K562 (cell line): ENCODE measurements around the gene ARRB2. TPM values are rescaled to one million over a fixed set of nuclear protein-coding genes. Genes with fewer than 3 reads are reported as not detected.
A peak's percentile ranks its signal among the peaks of the same experiment; 100 is the strongest.

Source experiments
- ATAC-seq: fragments of 200-7000 bp; cut with Tn5 transposase; 3 replicates; pipeline ENCODE4 v1.9.1; 2020; ENCODE audit warnings: moderate library complexity
- BruUV-seq: library from RNA; stranded (reverse); fragments of 400-500 nt; replicated peaks from 2 replicates; lab custom pipeline; 2021; lab: Mats Ljungman, UMichigan
- CTCF ChIA-PET: fragments of 300-600 bp; formaldehyde crosslinking; extraction: SDS; loops from one replicate; lab custom pipeline; 2021; ENCODE audit warnings: low intra/inter-chr PET ratio; lab: Yijun Ruan, JAX
- POLR2A ChIA-PET: fragments of 300-600, 350-650 bp; sonication (Branson Sonifier 250); formaldehyde crosslinking; extraction: SDS; loops from one replicate; lab custom pipeline; 2021; ENCODE audit warnings: antibody characterized with exemption, inconsistent platforms; lab: Yijun Ruan, JAX
- DNase-seq, 4 experiments: peaks; one replicate each; pipeline versions ENCODE4 v3.0.0 to v3.0.0-alpha.2; 2011 to 2018; ENCODE audit warnings: low spot score in 3 of 4, mixed read lengths in 3 of 4; ENCODE audit errors: extremely low read depth in 1 of 4
- FAIRE-seq: peaks from 2 replicates; lab custom pipeline; 2011; peaks lifted over from hg19 to GRCh38; lab: Jason Lieb, UNC
- H2AFZ ChIP-seq: 2 replicates; pipeline ENCODE4 v1.6.0; 2011; ENCODE audit warnings: low read depth, low read length, control low read depth, inconsistent platforms
- H3K27ac ChIP-seq: fragments of 200-600 bp; 3 replicates; pipeline ENCODE4 v1.8.0; 2011; ENCODE audit warnings: low read depth, mild to moderate bottlenecking, control low read depth, inconsistent platforms, low read length, moderate library complexity, mixed read lengths; ENCODE audit errors: extremely low read depth
- H3K27me3 ChIP-seq, 2 experiments: fragments of 300-600 bp in 1 of 2; 2 replicates in 1 of 2; 3 replicates in 1 of 2; pipeline versions ENCODE4 v1.6.0 to v1.8.0; 2011; ENCODE audit warnings: inconsistent platforms in 2 of 2, low read length in 2 of 2, mild to moderate bottlenecking in 1 of 2, mixed read lengths in 1 of 2, moderate library complexity in 1 of 2; ENCODE audit not compliant: control insufficient read depth in 2 of 2, insufficient read depth in 2 of 2
- H3K36me3 ChIP-seq: fragments of 300-600 bp; 3 replicates; pipeline ENCODE4 v1.8.0; 2011; ENCODE audit warnings: mild to moderate bottlenecking, low read length, inconsistent platforms; ENCODE audit not compliant: control insufficient read depth, insufficient read depth
- H3K4me1 ChIP-seq, 2 experiments: fragments of 200-600 bp in 1 of 2; replicated peaks in 1 of 2; 2 replicates in 1 of 2; 3 replicates in 1 of 2; pipeline versions ENCODE4 v1.5.1 to v1.8.0; 2011; ENCODE audit warnings: inconsistent platforms in 2 of 2, low read length in 2 of 2, mild to moderate bottlenecking in 1 of 2, mixed read lengths in 1 of 2, moderate library complexity in 1 of 2; ENCODE audit not compliant: control insufficient read depth in 2 of 2, insufficient read depth in 2 of 2
- H3K4me2 ChIP-seq: 2 replicates; pipeline ENCODE4 v1.6.1; 2011; ENCODE audit warnings: low read length, control low read depth, inconsistent platforms, mixed read lengths; ENCODE audit not compliant: insufficient read depth
- H3K4me3 ChIP-seq: fragments of 200-600 bp; sonication (generic), shearing (Covaris generic); 2 replicates; pipeline ENCODE4 v1.5.1; 2016; ENCODE audit warnings: control low read depth, inconsistent platforms
- H3K79me2 ChIP-seq: fragments of 200-600 bp; 3 replicates; pipeline ENCODE4 v1.8.0; 2011; ENCODE audit warnings: low read length, inconsistent platforms; ENCODE audit not compliant: control insufficient read depth, insufficient read depth
- H3K9ac ChIP-seq, 2 experiments: 2 replicates each; pipeline versions ENCODE4 v1.6.0 to v1.6.1; 2011; ENCODE audit warnings: low read depth in 2 of 2, low read length in 2 of 2, control low read depth in 1 of 2, inconsistent platforms in 1 of 2, mild to moderate bottlenecking in 1 of 2, mixed read lengths in 1 of 2; ENCODE audit not compliant: insufficient read depth in 1 of 2
- H3K9me1 ChIP-seq: one replicate; pipeline ENCODE4 v1.6.0; 2011; ENCODE audit warnings: inconsistent platforms, mild to moderate bottlenecking, low read length, moderate library complexity; ENCODE audit not compliant: control insufficient read depth, insufficient read depth
- H3K9me3 ChIP-seq: replicated peaks from 2 replicates; pipeline ENCODE4 v1.5.1; 2011; ENCODE audit warnings: low read depth, low read length, inconsistent platforms; ENCODE audit not compliant: control insufficient read depth, insufficient read depth
- H4K20me1 ChIP-seq: replicated peaks from 2 replicates; pipeline ENCODE4 v1.6.1; 2011; ENCODE audit warnings: low read length, inconsistent platforms, mixed read lengths; ENCODE audit not compliant: control insufficient read depth, insufficient read depth
- MCM7 ChIP-seq, 2 experiments: fragments of 450-650 bp; IDR thresholded peaks; 2 replicates each; pipeline ENCODE4 v1.6.1; 2016 to 2018
- PRPF4 ChIP-seq: fragments of 200-400 bp; formaldehyde crosslinking; IDR thresholded peaks from one replicate; pipeline ENCODE4 v1.6.1; 2017; ENCODE audit warnings: low read length, low read depth, mild to moderate bottlenecking; ENCODE audit not compliant: insufficient read depth, poor library complexity, severe bottlenecking
- SNIP1 ChIP-seq: fragments of 450-650 bp; IDR thresholded peaks from 2 replicates; pipeline ENCODE4 v1.7.1; 2017; ENCODE audit warnings: low read depth, mild to moderate bottlenecking
- ZKSCAN8 ChIP-seq: fragments of 200-800 bp; sonication (Bioruptor generic); IDR thresholded peaks from 2 replicates; pipeline ENCODE4 v1.6.1; 2016; ENCODE audit warnings: missing genetic modification characterization, missing compliant biosample characterization
- ZNF12 ChIP-seq: sonication (generic); formaldehyde crosslinking; IDR thresholded peaks from 2 replicates; pipeline ENCODE4 v1.4.0; 2020; ENCODE audit warnings: mild to moderate bottlenecking, missing genetic modification reagents
- ZNF699 ChIP-seq: fragments of 250-450 bp; sonication (Bioruptor Pico); IDR thresholded peaks from 2 replicates; pipeline ENCODE4 v1.8.0; 2021; ENCODE audit warnings: mild to moderate bottlenecking, moderate library complexity; ENCODE audit not compliant: insufficient replicate concordance
- WGBS: fragments of 100-300 bp; shearing (Covaris generic); methylation state at CpG from one replicate; pipeline ENCODE4 v1.1.6; 2016; ENCODE audit warnings: low coverage, mixed read lengths; ENCODE audit not compliant: insufficient coverage; ENCODE audit errors: missing lambda C conversion rate; 5-methylcytosine and 5-hydroxymethylcytosine counted together
- in situ Hi-C: fragments of 300-500 bp; cut with MboI; formaldehyde crosslinking; loops from 4 replicates; pipeline ENCODE4 v1.15.0; 2018; ENCODE audit warnings: inconsistent platforms, mixed read lengths
- intact Hi-C: fragments of 100-400 bp; cut with micrococcal nuclease; formaldehyde crosslinking; loops from 2 replicates; pipeline ENCODE4 v1.14.2; 2022
- polyA plus RNA-seq, 8 experiments: library from polyadenylated mRNA; depleted of rRNA in 4 of 8; stranded (reverse) in 5 of 8; unstranded in 3 of 8; fragments of >200 nt; fragmentation: Nextera tagmentation in 2 of 8; fragmentation: Illumina TruSeq in 1 of 8; extraction: Ambion mirVana in 2 of 8; extraction: Trizol in 1 of 8; gene quantifications; 2 replicates each; pipeline versions ENCODE4 v1.2.1 to v1.2.3, GENCODE V29; 2011 to 2014; ENCODE audit warnings: inconsistent platforms in 1 of 8, missing spikeins in 1 of 8
- total RNA-seq, 7 experiments: library from RNA; depleted of rRNA in 6 of 7; stranded (reverse); fragments of >200 nt in 6 of 7; fragmentation: Illumina TruSeq in 2 of 7; extraction: Trizol in 2 of 7; gene quantifications; 2 replicates each; pipeline versions ENCODE4 v1.2.1 to v1.2.3, GENCODE V29; 2011 to 2021; ENCODE audit warnings: low replicate concordance in 1 of 7

Gene ARRB2
- total and polyA plus RNA-seq, 9 of the 15 experiments (the other 6 are each of a cell fraction or from before 2014, with no cell fraction given): 0.79 to 15.3 (median 8.8) TPM

DNA sequence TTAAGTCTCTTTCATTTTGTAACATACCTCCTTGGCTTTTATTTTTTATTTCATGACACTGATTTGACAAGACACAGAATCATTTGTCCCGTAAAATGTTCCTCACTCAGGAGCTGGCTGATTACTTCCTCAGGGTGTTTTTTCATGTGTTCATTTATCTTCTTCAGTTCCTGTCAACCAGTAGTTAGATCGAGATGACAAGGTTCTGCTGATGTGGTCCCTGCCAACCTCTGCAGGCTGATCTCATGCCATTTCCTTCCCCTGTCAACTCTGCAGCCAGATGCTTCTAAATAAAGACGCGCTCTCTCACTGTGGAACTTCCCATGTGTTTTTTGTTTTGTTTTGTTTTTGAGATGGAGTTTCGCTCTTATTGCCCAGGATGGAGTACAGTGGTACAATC is 37.4 kb downstream of the ARRB2 start (continued):
- TF ChIP-seq MCM7 (IDR thresholded peaks at IDR 0.05): no peak
- TF ChIP-seq ZNF12 (CRISPR knock-in tag): no peak
- no peak for TF ChIP-seq PRPF4

DNA sequence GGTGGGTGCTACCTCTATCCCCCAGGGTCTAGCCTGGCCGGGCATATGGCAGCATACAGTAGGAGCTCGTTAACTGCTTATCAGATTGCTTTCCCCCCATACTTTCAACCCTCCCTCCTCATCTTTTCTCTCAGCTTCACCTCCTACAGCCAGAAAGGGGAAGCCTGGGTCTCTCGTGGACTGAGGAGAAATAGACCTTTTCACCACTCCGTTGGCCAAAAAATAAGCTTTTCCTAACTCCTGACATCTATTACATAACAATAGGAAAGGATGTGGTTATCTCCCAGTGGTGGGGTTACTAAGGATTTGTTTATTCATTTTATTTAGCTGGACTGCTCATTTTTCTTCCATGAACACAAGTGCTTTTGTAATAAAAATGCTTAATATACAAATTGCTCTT is 38.3 kb downstream of the ARRB2 start:
- intact Hi-C loops: no loop called here

DNA sequence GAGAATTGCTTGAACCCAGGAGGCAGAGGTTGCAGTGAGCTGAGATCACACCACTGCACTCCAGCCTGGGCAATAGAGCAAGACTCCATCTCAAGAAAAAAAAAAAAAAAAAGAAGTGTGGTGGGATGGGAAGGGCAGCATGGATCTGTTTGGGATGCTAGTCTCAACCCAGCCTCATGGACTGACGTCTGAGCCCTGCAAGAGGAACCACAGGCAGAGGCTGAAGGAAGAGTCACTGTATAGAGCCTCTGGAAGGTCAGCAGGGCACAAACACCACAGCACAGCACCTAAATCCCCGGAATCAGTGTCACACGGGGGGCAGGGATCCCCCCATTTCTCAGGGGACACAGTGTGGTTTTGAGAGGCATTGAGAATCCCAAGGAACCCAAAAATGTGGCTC is 40.2 kb downstream of the ARRB2 start:
- intact Hi-C loops (no loop called here), in situ Hi-C loops (no loop called here)
- Histone ChIP-seq H3K4me3 (no peak overlapping the region), H3K9me3 (no peaks in the 10 kb centered on the region), H3K27ac (no peak overlapping the region), H3K27me3 (peaks cover 14 to 24% of the 10 kb centered on the region in 2 experiments; a peak in 4 of 5 replicates), H3K4me1 (peaks cover 0 to 2% of the 10 kb centered on the region in 2 experiments; a peak in 1 of 5 replicates), H4K20me1 (no peaks in the 10 kb centered on the region), H3K9ac (no peak overlapping the region), H3K9me1 (no peaks in the 10 kb centered on the region), H3K4me2 (no peak overlapping the region), H3K36me3 (no peaks in the 10 kb centered on the region), H2AFZ (no peak overlapping the region), H3K79me2 (no peaks in the 10 kb centered on the region)
- ATAC-seq (no peak), FAIRE-seq (no peak), DNase-seq (no peak)
- TF ChIP-seq ZNF699: no peak
- ChIA-PET POLR2A (no interaction called here), CTCF (no interaction called here)
- BruUV-seq: no TSS peak
- WGBS: 4% methylated on average over 3 of the region's 3 CpGs

More for the DNA sequence above, 38.3 kb downstream of the ARRB2 start:
- POLR2A ChIA-PET: no interaction called here
- Histone ChIP-seq H3K79me2 (no peaks in the 10 kb centered on the region), H3K4me3 (no peak overlapping the region), H3K9me1 (no peaks in the 10 kb centered on the region), H4K20me1 (no peaks in the 10 kb centered on the region), H3K4me1 (peaks cover 0 to 9% of the 10 kb centered on the region in 2 experiments; a peak in 2 of 5 replicates), H3K27me3 (peaks cover 12 to 23% of the 10 kb centered on the region in 2 experiments; a peak in 4 of 5 replicates), H2AFZ (no peak overlapping the region), H3K36me3 (no peaks in the 10 kb centered on the region), H3K9ac (no peak overlapping the region), H3K27ac (no peak overlapping the region), H3K9me3 (no peaks in the 10 kb centered on the region), H3K4me2 (no peak overlapping the region)
- in situ Hi-C loops: no loop called here
- ATAC-seq (no peak), FAIRE-seq (no peak), DNase-seq (no peak)
- BruUV-seq: no TSS peak
- TF ChIP-seq SNIP1 (no peak), ZKSCAN8 (CRISPR knock-in tag) (peak; percentile 50; the same call in 1 of the 2 replicates)
- CTCF ChIA-PET: no interaction called here
- WGBS: 5% methylated on average over 4 of the region's 4 CpGs
